Measurements from ENCODE around the gene ARL11.
A peak's percentile ranks its signal among the peaks of the same experiment; 100 is the strongest.
"Not testable (repeated sequence)": the region's sequence is repeated elsewhere in the genome, so short reads cannot be mapped to it uniquely, and the experiment has no call there.

The ARL11 gene

DNA sequence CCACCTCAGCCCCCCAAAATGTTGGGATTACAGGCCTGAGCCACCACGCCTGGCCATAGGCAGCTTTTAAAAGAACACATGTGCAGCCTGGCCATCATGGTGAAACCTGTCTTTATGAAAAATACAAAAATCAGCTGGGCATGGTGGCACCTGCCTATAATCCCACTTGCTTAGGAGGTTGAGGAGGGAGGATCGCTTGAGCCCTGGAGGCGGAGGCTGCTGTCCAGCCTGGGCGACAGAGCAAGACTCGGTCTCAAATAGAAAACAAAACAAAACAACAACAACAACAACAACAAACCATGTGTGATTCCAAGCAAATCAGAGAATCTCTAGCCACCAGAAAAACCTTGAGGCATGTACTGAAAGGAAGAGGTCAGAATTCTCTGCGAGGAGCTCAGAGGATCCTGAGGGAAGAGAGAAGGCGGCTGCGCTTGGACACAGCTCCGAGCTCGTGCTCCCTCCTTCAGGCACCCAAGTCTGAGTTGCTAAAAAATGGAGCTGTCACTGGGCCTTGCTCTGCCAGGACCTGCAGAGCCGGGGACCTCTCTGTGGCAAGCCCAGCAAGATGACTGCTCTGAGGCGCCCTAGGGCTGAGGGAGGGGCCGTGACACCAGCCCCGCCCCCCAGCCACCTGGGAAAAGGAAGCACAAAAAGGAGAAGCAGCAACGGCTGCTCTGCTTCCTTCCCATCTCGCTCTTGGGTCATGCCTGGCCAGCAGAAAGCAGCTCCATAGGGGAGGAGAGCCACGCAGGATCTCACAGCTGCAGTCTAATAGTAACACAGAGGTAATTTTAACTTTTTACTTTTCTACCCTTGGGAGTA, at the start of gene ARL11:
ARL11 (plus strand) TSS at position 677 of the 822 bp plus-strand sequence. CDS start 1,941 bp downstream, outside the sequence.
- peak; percentile 49 for DNase-seq (ENCODE audit: low read depth)

- DNase-seq (ENCODE audit: low read depth), result no peak
These were observed 48.8 kb upstream of the ARL11 start for GRCh38 chr13:49579501-49579900.

- DNase-seq (ENCODE audit: low read depth), result no peak
These were observed 47.2 kb upstream of the ARL11 start for GRCh38 chr13:49580980-49581680.

- no peak for DNase-seq (ENCODE audit: low read depth)
These were observed 43.5 kb upstream of the ARL11 start for GRCh38 chr13:49584771-49585182.

DNA sequence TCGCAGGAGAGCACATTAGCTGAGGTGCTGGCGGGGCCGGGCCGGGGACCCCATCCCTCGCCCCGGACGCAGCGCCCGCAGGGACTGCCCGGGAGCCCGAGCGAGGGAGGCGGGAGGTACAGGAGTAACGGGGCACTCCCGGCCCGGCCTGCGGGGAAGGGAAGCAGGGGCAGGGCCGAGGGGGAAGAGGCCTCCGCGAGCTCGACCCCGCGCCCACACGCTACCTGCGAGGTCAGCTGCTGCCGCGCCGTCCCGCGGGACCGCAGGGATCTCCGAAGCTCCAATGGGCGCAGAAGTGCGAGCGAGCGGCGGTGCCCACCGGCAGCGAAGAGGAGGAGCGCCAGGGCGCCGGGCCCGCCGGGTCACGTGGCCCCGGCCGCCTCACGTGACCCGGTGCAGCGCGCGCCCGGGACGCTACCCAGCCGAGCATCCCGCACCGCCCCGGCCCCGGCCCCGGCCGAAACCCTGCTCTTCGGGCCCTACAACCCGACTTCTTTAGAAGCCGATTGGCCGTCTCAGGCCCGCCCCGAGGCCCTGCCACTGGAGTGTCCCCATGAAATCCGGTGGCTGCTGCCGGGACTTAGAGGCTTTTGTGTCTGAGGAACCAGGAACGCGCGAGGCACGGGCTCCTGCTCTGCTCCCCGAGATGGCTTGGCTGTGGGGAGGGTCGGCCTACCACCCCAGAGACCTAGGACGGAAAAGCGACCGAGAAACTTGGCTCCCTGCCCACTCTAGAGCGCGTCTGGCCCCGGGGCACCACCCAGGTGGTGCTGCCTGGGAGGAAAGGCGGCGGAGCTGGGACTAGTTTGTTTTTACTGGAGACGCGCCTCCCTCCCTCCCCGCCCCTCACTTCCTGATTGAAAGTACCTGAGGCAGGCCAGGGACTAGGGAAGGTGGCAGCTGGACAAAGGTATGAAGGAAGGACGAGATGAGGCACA, 42.8 kb upstream of the ARL11 start, which contains the start of gene RCBTB1:
RCBTB1 (minus strand) TSS at position 339 of the 938 bp plus-strand sequence. CDS start 18,279 bp downstream, outside the sequence.
- peak; percentile 72 for DNase-seq (ENCODE audit: low read depth)

DNA sequence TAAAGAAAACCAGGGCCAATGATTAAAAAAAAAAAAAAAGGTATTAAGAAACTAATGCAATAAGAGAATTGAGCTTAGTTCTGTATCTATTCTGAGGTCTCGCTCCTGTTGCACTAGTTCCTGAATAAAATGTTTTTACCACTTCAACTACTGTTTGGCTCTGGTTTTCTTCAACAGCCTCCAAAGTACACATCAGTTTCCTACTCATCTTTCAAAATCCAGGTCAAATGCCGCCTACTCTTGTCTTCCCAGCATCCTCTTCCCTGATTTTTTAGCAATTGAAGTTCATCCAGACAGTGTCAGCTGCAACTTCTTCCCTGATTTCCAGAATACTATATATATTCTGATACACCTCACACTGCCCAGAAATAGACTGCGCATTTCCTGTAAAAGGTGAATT, 41.6 kb upstream of the ARL11 start:
- DNase-seq (ENCODE audit: low read depth), result no peak

GRCh38 chr13:49587311-49587847, 40.9 kb upstream of the ARL11 start:
- DNase-seq (ENCODE audit: low read depth), result no peak

GRCh38 chr13:49590714-49591113, 37.6 kb upstream of the ARL11 start:
- DNase-seq (ENCODE audit: low read depth), result not testable (repeated sequence)

DNA sequence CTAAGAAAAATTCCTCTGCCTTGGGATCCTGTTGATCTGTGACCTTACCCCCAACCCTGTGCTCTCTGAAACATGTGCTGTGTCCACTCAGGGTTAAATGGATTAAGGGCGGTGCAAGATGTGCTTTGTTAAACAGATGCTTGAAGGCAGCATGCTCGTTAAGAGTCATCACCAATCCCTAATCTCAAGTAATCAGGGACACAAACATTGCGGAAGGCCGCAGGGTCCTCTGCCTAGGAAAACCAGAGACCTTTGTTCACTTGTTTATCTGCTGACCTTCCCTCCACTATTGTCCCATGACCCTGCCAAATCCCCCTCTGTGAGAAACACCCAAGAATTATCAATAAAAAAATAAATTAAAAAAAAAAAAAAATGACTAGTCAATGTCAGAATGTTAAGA, 34.4 kb upstream of the ARL11 start:
- DNase-seq (ENCODE audit: low read depth), result not testable (repeated sequence)

DNA sequence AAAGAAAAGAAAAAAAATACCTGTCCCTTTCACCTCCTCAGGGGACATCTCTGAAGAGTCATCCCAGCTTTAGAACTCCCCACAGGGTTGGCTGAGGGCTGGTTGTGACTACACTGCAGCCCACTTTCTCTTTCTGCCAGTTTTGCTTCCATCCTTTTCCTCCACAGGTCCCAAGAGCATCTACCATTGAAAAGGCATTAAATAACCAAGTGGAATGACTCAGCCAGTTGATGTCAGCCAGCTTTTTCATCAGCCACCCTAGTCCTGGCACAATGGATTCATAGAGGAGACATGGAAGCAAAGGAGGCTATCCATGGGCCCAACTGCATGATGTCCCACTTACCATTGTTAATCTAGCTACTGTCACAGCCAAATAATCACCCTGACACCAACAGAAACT, 33.7 kb upstream of the ARL11 start:
- DNase-seq (ENCODE audit: low read depth), result no peak

- no peak for DNase-seq (ENCODE audit: low read depth)
These were observed 32.1 kb upstream of the ARL11 start for GRCh38 chr13:49596221-49596620.

DNA sequence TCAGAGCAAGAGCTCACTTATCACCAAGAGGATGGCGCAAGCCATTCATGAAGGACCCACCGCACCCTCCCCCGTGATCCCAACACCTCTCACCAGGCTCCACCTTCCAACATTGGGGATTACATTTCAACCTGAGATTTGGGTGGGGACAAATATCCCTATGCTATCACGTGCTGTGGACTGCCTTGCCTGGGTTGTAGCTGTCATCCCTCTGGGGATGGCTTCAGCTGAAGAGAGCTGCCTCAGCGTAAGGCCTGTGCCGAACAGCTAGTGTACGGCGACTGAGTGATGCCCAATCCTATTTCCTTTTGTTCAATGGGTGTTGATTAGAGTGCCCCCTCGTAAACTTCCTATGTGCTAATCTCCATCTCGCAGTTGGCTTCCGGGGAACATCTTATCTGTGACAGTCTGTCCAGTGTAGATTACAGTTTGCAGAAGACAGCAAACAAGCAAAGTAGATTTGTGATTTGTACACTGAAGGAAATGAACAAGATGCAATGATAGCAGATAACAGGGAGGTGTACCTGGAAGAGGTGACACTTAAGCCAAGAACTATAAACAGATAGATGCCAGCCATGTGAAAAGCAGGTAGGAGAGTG, 31.2 kb upstream of the ARL11 start:
- DNase-seq (ENCODE audit: low read depth), result no peak

GRCh38 chr13:49602005-49602404, 26.3 kb upstream of the ARL11 start:
- DNase-seq (ENCODE audit: low read depth), result no peak

DNA sequence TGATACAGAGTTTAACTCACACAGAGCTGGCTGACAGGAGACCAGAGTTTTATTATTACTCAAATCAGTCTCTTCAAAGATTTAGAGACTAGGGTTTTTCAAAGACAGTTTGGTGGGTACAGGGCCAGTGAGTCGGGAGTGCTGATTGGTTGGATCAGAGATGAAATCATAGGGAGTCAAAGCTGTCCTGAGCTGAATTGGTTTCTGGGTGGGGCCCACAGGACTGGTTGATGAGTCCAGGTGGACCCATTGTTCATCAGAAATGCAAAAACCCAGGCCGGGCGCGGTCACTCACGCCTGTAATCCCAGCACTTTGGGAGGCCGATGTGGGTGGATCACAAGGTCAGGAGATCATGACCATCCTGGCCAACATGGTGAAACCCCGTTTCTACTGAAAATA, 25.7 kb upstream of the ARL11 start:
- DNase-seq (ENCODE audit: low read depth), result not testable (repeated sequence)

DNA sequence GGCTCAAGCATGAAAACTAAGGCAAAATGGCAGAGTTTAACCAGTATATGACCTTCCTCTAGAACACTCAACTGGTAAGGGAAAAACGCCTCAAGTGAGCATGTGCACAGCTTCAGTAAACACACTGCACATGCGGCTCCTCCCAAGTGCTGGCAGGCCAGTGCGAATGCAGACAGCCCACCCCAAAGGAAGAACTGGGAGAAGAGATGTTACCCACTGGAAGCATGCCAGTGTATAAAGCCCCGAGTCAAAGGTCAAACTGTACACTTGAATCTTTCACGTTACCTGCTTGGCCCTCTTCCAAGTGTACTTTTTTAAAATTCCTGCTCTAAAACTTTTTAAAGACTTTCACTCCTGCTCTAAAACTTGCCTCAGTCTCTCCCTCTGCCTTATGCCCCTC, 23.7 kb upstream of the ARL11 start:
- DNase-seq (ENCODE audit: low read depth), result no peak

DNA sequence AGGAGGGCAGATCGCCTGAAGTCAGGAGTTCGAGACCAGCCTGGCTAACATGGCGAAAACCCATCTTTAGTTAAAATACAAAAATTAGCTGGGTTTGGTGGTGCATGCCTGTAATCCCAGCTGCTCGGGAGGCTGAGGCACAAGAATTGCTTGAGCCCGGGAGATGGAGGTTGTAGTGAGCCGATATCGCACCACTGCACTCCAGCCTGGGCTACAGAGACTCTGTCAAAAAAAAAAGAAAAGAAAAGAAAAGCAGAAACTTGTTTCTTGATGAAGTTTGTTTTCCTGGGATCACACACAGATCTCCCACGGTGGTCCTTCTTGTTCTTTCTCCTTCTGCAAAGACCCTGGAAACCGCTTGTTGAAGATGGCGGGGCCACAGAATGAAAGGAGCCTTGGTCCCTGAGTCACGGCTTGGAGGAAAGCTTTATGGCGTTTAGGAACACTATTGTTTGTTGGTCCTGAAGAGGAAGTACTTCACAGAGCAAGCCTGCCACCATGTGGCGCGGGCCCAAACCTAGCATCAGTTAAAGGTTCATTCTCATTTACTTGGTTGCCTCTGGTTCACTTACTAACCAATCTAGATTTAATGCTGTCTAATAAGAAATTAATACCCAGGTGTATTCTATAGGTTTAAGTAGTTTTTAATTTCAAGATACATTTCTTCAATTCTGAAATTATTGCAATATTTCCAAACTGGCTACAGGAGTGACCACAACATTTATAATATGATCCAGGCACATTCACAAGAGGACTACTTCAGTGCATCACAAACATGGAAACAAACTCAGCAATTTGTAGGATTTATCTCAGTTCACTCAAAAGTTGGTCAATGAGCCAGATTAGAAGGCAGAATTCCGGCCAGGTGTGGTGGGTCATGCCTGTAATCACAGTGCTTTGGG, 21.3 kb upstream of the ARL11 start:
- DNase-seq (ENCODE audit: low read depth), result peak; percentile 69

DNA sequence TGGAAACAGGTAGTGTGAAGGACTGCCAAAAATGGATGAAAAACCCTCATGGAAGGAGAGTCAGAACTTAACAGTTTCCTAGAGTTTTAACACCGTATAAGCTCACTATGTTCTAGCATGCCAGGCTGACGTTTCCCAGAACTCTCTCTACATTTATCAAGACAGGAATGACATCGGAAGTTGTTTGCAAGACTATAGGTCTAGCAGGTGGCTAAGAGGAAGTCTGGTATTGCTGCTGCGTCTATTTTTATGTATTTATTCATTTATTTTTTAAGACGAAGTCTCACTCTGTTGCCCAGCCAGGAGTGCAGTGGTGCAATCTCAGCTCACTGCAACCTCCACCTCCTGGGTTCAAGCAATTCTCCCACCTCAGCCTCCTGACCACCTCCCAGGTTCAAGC, 20.5 kb upstream of the ARL11 start:
- no peak for DNase-seq (ENCODE audit: low read depth)

DNA sequence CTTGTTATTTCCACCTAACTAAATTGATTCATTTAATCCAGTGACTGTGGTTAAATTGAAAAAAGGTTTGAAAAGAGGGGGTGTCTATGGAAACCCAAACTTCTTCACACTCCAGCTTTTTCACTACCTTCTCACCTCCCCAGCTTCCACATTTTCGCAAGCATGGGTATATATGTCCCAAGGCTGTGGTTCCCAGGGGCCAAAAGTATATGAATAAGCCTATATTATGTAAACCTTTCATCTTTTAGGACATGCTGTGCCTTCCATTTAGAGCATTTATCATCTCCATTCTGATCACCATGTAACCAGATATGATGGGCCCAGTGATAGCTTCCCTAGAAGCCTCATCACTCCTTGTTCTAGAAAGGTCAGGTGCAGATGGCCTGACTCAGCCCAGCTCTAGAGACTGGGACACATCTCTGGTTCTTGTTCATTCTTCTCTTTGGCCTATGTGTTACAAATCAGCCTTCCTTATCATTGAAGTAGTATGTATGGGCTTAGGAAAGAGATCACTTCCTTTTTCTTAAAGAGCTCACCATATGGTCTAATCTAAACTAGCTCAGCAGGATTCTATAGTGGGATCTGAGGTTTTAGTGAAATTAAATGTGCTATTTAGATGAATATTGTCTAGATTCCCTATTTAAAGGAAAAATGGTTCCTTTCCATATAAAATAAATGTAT, 19.5 kb upstream of the ARL11 start:
- DNase-seq (ENCODE audit: low read depth), result no peak

DNA sequence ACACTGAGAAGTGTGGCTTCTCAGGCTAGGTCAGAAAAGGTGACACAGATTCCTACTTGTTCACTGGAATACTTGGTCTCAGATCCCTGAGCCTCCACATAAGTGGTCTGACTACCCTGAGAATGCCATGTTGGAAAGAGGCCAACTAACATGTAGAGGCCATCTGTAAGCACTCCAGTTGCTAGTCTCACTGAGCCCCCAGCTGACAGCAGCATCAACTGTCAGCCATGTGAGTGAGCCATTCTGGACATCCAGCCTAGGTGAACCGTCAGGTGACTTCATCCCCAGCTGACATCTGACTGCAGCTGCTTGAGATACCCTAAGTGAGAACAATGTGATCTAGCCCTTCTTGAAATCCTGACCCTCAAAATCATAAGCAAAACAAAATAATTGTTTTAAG, 18.1 kb upstream of the ARL11 start:
- DNase-seq (ENCODE audit: low read depth), result no peak

DNA sequence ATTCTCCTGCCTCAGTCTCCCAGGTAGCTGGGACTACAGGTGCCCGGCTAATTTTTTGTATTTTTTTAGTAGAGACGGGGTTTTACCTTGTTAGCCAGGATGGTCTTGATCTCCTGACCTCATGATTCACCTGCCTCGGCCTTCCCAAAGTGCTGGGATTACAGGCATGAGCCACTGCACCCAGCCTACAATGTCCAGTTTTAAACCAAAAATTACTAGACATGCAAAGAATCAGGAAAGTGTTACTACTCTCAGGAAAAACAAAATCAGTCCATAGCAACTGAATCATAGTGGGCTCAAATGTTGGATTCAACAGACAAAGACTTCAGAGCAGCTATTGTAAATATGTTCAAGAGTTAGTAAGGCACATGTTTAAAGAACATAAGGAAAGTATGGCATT, 16.3 kb upstream of the ARL11 start:
- DNase-seq (ENCODE audit: low read depth), result not testable (repeated sequence)
